HG02884 (cell line): ENCODE results near the gene ASIC2.

ENCODE experiments used
- ATAC-seq: cut with Tn5 transposase; IDR thresholded peaks from one replicate; pipeline ENCODE4 v1.9.1; 2021; ENCODE audit warnings: mild to moderate bottlenecking, moderate library complexity; ENCODE audit not compliant: unreplicated experiment

Gene ASIC2

DNA sequence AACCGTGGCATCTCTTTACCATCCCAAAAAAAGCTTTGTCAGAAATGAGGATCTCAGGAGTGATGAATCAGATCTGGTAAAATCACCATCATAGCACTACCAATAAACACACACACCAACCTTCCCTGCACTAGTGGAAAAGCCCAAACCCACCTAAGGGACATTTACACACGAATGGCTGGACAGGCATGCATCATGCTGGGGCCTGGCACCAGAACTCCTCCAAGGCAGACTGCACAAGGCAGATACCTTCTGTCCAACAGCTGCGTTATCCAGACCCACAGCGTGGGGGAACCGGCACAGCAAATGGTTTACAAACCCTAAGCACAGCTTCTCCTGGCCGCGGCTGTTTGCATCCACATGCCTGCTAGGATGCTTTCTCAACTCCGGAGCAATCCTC lies 2.8 kb downstream of the ASIC2 start:
- no peak for ATAC-seq

DNA sequence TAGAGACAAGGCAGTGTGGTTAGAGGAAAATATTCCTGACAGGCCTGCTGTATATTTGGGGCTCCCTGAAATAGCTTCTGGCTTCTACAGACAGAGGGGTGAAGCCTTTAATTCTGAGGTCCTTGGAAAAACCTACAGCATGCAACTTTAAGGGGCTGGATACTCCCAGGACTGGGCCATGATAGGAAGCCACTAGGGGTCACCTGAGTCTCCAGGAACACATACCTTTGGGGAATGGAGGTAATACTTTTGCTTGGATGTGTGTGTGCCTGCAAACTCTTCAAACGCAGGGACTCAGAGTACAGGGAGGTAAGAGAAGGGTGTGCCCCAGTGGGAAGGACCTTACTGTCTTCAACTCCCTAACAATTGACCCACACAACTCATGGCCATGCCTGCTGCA lies 4.1 kb downstream of the ASIC2 start:
- ATAC-seq: no peak

- no peak for ATAC-seq
Measured at GRCh38 chr17:33287096-33287725, 5.9 kb downstream of the ASIC2 start.

DNA sequence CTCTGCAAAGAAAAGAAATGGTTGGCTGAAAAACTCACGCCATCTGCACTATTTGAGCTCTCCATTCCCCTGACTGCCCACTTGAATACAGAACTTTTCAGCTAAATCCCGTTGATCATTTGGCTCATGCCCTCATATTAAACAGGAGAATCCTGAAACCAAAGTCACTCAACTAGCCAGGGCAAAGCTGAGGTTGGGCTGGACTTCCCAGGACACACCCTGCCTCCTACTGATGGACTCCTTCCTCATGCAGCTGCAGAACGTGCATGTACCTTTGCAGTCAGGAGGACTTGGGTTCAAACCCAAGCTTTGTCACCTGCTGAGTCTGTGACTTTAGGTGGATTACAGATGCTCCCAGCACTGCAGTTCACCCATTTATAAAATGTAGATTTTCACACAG lies 7.7 kb downstream of the ASIC2 start:
- no peak for ATAC-seq

DNA sequence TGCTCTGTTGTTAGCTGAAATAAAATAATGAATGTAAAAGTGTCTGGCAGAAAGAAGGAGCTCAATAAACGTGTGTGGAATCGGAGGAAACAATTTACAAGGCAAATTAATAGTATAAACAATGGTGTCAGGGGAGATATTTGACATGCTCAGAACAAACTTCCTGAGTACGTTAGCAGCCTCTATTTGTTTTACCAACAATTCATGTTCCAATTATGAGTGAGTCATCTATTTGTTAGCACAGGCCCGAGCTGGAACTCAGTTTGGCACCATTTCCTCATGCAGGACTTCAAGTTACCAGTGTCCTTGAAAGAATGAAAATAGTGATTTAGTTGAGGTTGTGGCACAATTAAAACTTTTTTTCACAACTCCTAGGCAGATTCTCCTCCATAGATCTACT lies 9.1 kb downstream of the ASIC2 start:
- ATAC-seq: no peak

GRCh38 chr17:33280162-33280943 lies 12.7 kb downstream of the ASIC2 start:
- ATAC-seq: no peak

- ATAC-seq: no peak
Measured at GRCh38 chr17:33277436-33278100, 15.5 kb downstream of the ASIC2 start.

- no peak for ATAC-seq
Measured at GRCh38 chr17:33273743-33274410, 19.2 kb downstream of the ASIC2 start.

- no peak for ATAC-seq
Measured at GRCh38 chr17:33273271-33273670, 19.8 kb downstream of the ASIC2 start.

- ATAC-seq: no peak
Measured at GRCh38 chr17:33272438-33272837, 20.7 kb downstream of the ASIC2 start.

GRCh38 chr17:33269337-33270060 lies 23.6 kb downstream of the ASIC2 start:
- no peak for ATAC-seq

DNA sequence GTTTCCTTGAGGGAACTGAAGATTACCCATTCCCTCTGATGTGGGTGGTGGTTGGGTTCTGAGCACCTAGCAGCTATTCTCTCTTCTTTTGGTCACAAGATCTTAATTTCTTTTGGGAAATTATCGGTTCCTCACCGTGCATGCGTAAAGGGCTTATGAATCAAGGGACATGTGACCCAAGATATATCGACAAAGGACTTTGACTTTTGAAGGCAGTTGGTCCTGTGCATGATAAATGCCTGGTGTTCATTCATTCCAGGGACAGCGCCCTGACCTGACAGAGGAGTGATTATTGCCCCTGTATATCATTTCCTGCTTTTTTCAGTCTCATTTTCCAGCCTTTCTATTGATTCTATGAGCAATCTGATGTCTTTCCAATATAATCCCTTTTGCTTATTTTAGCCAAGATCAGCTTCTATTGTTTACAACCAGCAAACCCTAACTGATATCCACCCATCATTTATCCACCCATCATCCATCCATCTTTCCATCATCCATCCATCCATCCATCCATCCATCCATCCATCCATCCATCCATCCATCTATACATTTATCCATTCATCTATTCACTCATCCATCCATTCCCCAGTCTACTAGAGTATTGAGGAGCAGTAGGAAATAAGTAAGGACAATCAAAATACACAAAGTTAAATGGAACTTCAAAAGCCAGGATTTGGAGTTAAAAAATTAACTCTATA lies 25.1 kb downstream of the ASIC2 start:
- no peak for ATAC-seq

DNA sequence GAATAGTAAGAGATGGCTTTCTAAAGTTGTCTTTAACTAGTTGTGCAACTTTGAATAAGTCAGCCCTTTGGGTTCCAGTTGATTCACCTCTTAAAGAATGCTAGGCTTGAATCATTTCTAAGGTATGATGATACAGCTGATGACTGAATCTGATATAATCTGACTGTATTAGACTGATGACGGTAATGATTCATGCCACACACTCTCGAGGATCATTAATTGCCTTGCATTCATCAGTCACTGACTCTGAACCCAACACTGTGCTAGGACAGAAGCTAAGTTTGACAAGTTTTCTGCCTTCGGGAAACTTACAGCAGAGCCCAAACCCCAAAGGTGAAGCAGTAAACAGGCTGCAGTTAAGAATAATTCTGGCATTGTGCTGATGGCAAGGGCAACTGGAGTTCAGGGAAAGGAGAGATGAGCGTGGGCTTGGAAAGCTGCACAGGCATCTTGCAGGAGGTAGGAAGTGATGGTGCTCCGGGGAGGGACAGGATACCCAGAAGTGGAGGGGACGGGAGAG lies 25.8 kb downstream of the ASIC2 start:
- no peak for ATAC-seq

DNA sequence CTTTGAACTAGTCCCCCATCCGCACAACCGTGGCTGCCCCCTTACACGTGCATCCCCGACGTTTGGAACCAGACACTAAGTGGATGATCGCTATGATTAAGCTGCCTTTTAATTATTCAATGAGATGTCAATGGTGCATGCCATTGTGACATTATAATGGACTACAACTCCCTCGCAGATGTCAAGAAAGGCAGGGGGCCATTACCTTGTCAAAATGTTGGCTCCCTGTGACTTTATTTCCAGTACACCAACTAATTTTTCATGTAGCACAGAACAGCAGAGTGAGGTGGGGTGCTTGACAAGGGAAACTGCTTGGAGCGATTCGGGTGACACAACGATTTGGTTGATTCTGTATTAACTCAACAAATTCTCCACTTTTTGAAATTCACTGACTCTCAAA lies 26.5 kb downstream of the ASIC2 start:
- no peak for ATAC-seq

- no peak for ATAC-seq
Measured at GRCh38 chr17:33266116-33266515, 27.0 kb downstream of the ASIC2 start.

GRCh38 chr17:33263396-33263795 lies 29.7 kb downstream of the ASIC2 start:
- ATAC-seq: no peak

GRCh38 chr17:33262266-33263123 lies 30.6 kb downstream of the ASIC2 start:
- no peak for ATAC-seq

DNA sequence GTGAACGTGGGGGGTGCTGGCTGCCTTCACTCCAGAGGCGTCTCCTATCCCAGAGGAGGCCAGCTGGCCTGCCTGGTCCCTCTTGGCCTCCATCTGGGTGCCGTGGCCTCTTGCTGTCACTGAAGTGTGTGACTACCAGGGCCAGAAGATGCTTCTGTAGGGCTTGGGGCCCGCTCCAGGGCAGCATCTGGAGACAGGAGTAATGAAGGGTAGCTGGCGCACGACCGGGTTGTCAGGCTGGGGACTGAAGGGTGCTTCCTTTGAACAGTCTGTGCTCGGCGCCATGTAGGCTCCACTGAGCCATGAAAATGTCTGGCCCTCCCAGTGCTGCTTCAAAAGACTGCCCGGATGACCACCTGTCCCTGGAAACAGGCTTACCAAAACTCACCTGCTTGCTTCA lies 31.3 kb downstream of the ASIC2 start:
- ATAC-seq: no peak

DNA sequence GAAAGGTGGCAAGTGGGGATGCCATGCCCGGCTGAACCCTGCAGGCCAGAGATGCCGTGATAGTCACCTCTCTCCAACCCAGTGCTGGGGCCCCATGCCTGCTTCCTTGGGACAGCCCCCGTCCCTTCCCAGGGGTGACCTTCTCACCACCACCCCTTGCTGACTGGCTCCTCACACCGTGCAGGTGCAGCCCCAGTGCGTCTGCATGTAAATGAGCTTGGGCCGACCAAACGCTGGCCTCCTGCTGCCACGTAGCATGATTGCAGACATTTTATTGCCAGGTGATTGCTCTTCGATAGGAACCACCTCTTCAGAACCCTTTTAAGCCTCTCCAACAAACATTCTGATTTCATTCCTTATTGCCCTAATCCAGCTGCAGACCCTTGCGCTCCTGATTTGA lies 32.5 kb downstream of the ASIC2 start:
- ATAC-seq: no peak
